Left ventricle myocardium superior (tissue), 1 donor: ENCODE data around the gene VWA8. TPM values are rescaled to one million over a fixed set of nuclear protein-coding genes. Genes with fewer than 3 reads are reported as not detected.
"Not testable (repeated sequence)": the region's sequence is repeated elsewhere in the genome, so short reads cannot be mapped to it uniquely, and the experiment has no call there.

ENCODE experiments used
- ATAC-seq: fragments of 200-7000 bp; cut with Tn5 transposase; one replicate; pipeline ENCODE4 v1.9.1; 2020; ENCODE audit warnings: mild to moderate bottlenecking, moderate library complexity
- DNase-seq: peaks from one replicate; pipeline ENCODE4 v3.0.0-alpha.2; 2020
- intact Hi-C: fragments of 100-400 bp; cut with micrococcal nuclease; formaldehyde crosslinking; loops from one replicate; pipeline ENCODE4 v1.11.0; 2022
- total RNA-seq: library from RNA; stranded (reverse); fragmentation: NEBNext Ultra II Directional; extraction: Animal tissue kit (Norgen Biotek cat#: 25700); gene quantifications from one replicate; pipeline ENCODE4 v1.2.1, GENCODE V29; 2021
- donor health status: DM: no; HTN: yes; CAD: no; lungs with severe emphysema.

VWA8 gene
- total RNA-seq, 1 donor from 2014 or later, result 45.0 TPM

GRCh38 chr13:41589434-41589833, 371.5 kb downstream of the VWA8 start:
- DNase-seq (no peak), ATAC-seq (no peak)
- intact Hi-C loops, result no loop called here

DNA sequence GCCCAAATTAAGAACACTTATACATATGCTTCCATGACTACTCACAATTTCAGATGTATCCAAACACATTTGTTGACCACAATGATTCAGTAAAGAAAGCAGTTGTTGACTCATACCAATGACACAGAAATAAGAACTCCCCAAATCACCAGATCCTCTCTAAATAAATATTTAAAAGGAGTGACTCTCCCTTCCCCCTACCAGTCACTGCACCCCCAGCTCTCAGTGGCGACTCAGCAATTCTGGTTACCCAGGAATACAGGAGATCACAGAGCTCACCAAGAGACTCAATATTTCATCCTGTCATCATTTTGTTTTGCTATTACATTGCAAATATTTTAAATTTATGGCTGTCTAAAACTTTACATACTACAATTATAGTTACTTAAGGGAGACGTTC, 372.0 kb downstream of the VWA8 start:
- DNase-seq, result no peak
- ATAC-seq, result no peak
- intact Hi-C loops, result no loop called here

- ATAC-seq, result no peak
- DNase-seq, result no peak
- intact Hi-C loops, result no loop called here
Measured at GRCh38 chr13:41588448-41588847, 372.5 kb downstream of the VWA8 start.

GRCh38 chr13:41587490-41587889, 373.4 kb downstream of the VWA8 start:
- DNase-seq, result no peak
- intact Hi-C loops, result no loop called here
- ATAC-seq, result no peak

GRCh38 chr13:41586216-41586615, 374.7 kb downstream of the VWA8 start:
- intact Hi-C loops, result no loop called here
- no peak for ATAC-seq
- DNase-seq, result no peak

- ATAC-seq, result peak; percentile 67
- DNase-seq, result no peak
- intact Hi-C loops, result no loop called here
Measured at GRCh38 chr13:41582027-41582463, 378.9 kb downstream of the VWA8 start.

GRCh38 chr13:41580345-41580744, 380.6 kb downstream of the VWA8 start:
- DNase-seq (no peak), ATAC-seq (no peak)
- intact Hi-C loops, result no loop called here

- ATAC-seq (no peak), DNase-seq (no peak)
- intact Hi-C loops, result no loop called here
Measured at GRCh38 chr13:41579881-41580280, 381.0 kb downstream of the VWA8 start.

- intact Hi-C loops, result no loop called here
- ATAC-seq (no peak), DNase-seq (no peak)
Measured at GRCh38 chr13:41579168-41579567, 381.7 kb downstream of the VWA8 start.

DNA sequence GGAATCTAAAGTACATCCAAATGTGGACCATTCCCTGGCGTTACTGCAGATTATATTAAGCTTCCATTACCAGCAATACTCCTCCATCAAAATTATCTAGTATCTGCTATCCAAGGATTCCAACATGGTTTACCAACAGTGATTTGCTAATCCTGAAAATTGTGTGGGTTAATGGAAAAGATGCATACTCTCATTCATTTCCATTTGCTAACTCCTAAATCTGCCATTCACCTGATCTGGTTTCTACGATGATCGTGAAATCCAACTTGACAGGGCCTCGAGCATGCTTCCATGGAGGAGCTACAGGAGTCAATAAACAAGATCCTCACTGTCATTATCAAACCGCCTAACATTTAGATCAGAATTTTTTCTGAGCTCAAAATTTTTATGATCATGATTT, 382.5 kb downstream of the VWA8 start:
- intact Hi-C loops, result no loop called here
- DNase-seq, result no peak

DNA sequence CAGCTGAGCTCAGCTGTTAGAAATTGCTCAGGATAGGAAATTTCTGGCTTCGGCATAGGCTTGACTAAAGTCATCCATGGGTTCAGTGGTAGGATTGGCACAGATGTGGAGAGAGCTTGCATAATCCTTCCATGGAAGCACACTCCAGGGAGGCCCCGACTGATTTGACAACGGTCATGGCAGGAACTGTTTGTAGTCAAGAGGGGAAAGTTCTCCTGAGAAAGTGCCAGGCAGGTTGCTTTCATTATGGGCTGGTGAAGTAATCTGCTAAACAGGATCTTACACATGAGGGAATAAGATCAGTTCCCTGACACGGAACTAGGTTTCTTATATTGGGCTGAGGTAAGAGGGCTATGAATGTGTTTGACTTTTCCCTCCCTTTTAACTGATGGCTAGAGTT, 383.5 kb downstream of the VWA8 start:
- ATAC-seq (peak; percentile 96), DNase-seq (peak; percentile 46)
- intact Hi-C loops, result no loop called here

More for the DNA sequence above, 382.5 kb downstream of the VWA8 start:
- ATAC-seq, result no peak

GRCh38 chr13:41573640-41574039, 387.3 kb downstream of the VWA8 start:
- ATAC-seq, DNase-seq, intact Hi-C loops: not testable (repeated sequence)

- ATAC-seq, intact Hi-C loops, DNase-seq: not testable (repeated sequence)
Measured at GRCh38 chr13:41571817-41572340, 389.0 kb downstream of the VWA8 start.

- DNase-seq (no peak), ATAC-seq (no peak)
- intact Hi-C loops, result no loop called here
Measured at GRCh38 chr13:41568972-41569351, 391.9 kb downstream of the VWA8 start.

GRCh38 chr13:41568143-41568971, 392.6 kb downstream of the VWA8 start:
- ATAC-seq (no peak), DNase-seq (no peak)
- intact Hi-C loops, result no loop called here

GRCh38 chr13:41567363-41567762, 393.5 kb downstream of the VWA8 start:
- intact Hi-C loops, result no loop called here
- no peak for DNase-seq
- no peak for ATAC-seq

GRCh38 chr13:41565846-41566245, 395.1 kb downstream of the VWA8 start:
- intact Hi-C loops, result no loop called here
- ATAC-seq (no peak), DNase-seq (no peak)

DNA sequence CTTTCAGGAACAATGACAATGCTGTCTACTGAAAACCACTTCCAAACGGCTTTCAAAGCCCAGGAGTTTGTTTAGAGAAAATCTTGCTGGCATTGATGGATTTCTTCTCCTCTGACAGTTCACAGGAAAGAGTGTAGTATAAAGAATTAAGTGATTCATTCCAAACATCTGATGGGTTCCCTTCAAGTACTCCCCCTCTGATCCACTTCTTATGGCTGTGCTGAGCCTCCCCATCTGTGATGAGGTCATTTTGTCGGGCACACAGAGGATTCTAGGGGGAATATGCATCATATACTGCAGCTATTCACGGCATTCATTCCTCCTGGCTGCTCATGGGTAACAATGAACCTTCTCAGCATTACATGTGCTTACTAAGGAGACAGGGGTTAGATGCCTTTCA, 395.7 kb downstream of the VWA8 start:
- no peak for ATAC-seq
- intact Hi-C loops, result no loop called here
- DNase-seq, result no peak

GRCh38 chr13:41563984-41564365, 396.9 kb downstream of the VWA8 start:
- no peak for DNase-seq

GRCh38 chr13:41563341-41563983, 397.4 kb downstream of the VWA8 start:
- DNase-seq (no peak), ATAC-seq (no peak)
- intact Hi-C loops, result no loop called here

More at GRCh38 chr13:41563984-41564365, 396.9 kb downstream of the VWA8 start:
- no peak for ATAC-seq
- intact Hi-C loops, result no loop called here
